Measurements from ENCODE around the gene MCFD2. TPM values are rescaled to one million over a fixed set of nuclear protein-coding genes. Genes with fewer than 3 reads are reported as not detected.

MCFD2 gene
- total RNA-seq, 1 donor = 31.3 TPM

DNA sequence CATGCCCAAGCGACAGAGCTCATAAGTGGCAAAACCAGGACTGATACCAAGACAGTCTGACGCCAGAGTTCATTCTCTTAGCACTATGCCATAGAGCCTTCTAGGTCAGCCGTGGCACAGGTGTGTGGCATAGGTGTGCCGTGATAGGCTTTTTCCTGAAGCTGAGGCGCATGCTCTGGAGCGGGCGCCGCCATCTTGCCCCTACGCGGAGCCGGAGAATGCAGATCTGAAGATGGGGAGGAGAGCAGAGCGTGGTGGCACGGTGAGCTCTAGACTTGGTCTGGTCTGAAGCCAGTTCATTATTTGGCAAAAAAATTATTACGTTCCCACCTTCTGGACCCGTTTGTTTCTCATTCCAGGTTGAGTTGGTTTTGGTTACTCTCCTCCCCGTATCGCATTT lies 16.6 kb downstream of the MCFD2 start:
- Histone ChIP-seq H3K27me3 (ENCODE audit: insufficient read depth, low read length) (no peaks in the 10 kb centered on the region), H3K4me1 (ENCODE audit: insufficient read depth, low read length) (no peaks in the 10 kb centered on the region), H3K4me3 (ENCODE audit: low read length) (no peak overlapping the region), H3K9me3 (ENCODE audit: low read depth, low read length) (no peaks in the 10 kb centered on the region)

DNA sequence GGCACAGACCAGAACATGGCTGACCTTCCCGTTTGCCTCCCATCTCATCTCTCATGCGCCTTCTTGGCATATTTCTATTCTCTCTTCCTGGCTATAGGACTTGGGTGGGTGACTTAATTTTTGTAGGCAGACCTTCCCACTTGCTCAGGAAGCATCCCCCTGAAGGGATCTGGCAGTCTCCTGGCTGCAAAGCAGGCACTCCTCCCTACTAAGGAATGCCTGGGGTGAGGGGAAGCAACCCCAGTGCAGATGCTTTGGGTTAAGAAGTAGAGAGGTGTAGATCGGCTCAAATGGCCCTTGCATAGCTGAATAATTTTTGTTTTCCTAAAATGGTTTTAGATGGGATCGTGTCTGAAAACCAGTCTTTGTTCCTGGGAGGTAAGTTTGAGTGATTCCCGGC lies 17.6 kb downstream of the MCFD2 start:
- no peaks in the 10 kb centered on the region for H3K4me1 ChIP-seq (ENCODE audit: insufficient read depth, low read length)
- H3K27me3 ChIP-seq (ENCODE audit: insufficient read depth, low read length) = no peaks in the 10 kb centered on the region

DNA sequence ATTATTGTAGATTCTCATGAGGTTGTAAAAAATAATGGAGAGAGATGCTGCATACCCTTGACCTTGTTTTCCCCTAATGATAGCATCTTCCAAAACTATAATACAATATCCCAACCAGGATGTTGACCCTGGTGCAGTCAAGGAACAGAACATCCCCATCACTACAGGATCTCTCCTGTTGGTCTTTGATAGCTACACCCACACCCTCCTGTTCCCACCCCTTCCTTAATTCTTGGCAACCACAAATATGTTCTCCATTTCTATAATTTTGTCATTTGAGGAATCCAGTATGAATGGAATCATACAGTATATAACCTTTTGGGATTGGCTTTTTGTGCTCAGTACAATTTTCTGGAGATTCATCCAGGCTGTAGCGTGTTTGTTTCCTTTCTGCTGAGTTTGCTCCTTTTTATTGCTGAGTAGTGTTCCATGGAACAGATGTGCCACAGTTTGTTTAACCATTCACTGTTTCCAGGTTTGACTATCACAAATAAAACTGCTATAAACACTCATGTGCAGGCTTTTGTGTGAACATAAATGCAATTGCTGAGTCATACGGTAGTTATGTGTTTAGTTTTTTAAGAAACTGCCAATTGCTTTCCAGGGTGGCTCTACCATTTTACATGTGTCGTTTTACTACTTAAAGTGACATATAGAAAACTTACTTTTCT lies 22.2 kb downstream of the MCFD2 start:
- no peaks in the 10 kb centered on the region for H3K27me3 ChIP-seq (ENCODE audit: insufficient read depth, low read length)
- H3K4me3 ChIP-seq (ENCODE audit: low read length) = no peak overlapping the region
- H3K9me3 ChIP-seq (ENCODE audit: low read depth, low read length) = no peaks in the 10 kb centered on the region
- no peaks in the 10 kb centered on the region for H3K4me1 ChIP-seq (ENCODE audit: insufficient read depth, low read length)

More for the DNA sequence above, 17.6 kb downstream of the MCFD2 start:
- H3K4me3 ChIP-seq (ENCODE audit: low read length) = no peak overlapping the region
- H3K9me3 ChIP-seq (ENCODE audit: low read depth, low read length) = no peaks in the 10 kb centered on the region

DNA sequence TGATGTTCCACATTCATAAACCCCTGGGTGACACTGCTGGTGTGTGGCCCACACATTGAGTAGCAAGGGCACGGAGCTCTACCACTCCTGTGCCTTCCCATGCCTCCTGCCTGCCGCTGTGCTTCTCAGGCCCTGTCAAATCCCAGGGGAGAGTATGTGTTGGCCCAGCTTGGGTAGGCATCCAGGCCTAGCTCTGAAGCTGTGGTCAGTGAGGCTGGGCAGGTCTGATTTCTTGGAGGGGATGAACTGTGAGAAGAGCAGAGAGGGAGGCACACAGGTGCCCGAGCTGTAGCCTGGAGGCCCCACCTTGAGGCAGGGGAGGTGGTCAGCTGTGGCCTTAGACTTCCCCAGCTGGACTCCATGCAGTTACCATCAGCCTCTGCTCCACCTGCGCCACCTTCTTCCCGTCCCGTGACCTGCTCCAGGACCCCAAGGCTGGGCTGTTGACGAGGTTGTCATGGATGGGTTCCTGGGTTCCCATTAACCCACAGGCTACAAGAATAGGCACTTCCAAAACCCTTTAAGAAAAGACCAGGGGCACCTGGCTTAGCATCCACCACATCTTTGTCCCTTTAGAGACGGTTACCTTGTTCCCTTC lies 23.6 kb downstream of the MCFD2 start:
- no peak overlapping the region for H3K4me3 ChIP-seq (ENCODE audit: low read length)
- H3K4me1 ChIP-seq (ENCODE audit: insufficient read depth, low read length) = no peaks in the 10 kb centered on the region
- H3K27me3 ChIP-seq (ENCODE audit: insufficient read depth, low read length) = no peaks in the 10 kb centered on the region
- H3K9me3 ChIP-seq (ENCODE audit: low read depth, low read length) = no peaks in the 10 kb centered on the region

DNA sequence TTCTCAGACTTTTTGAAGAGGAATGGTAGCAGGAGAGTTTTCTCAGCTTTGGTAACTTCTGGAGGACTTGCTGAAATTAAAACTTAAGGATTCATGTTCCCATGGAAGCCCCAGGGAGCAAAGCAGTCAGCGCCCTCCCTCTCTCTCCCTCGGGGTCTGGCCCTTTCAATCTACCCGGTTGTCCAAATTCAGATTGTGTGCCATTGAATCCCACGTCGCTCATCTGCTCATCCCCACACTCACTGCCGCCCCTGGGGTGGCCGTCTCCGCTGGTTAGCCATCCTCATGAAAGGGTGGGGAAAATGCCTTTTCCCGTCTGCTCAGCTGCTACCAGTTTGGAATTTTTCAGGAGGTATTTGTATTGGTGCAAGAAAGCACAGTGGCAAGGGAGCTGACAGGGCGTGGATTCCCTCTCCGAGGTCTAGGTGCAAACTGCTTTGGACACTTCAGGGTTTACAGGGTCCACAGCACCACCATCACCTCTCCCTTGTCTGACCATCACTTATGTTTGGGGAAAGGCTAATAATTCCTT lies 27.1 kb downstream of the MCFD2 start:
- no peak overlapping the region for H3K4me3 ChIP-seq (ENCODE audit: low read length)
- no peaks in the 10 kb centered on the region for H3K4me1 ChIP-seq (ENCODE audit: insufficient read depth, low read length)
- H3K9me3 ChIP-seq (ENCODE audit: low read depth, low read length) = no peaks in the 10 kb centered on the region
- no peaks in the 10 kb centered on the region for H3K27me3 ChIP-seq (ENCODE audit: insufficient read depth, low read length)

DNA sequence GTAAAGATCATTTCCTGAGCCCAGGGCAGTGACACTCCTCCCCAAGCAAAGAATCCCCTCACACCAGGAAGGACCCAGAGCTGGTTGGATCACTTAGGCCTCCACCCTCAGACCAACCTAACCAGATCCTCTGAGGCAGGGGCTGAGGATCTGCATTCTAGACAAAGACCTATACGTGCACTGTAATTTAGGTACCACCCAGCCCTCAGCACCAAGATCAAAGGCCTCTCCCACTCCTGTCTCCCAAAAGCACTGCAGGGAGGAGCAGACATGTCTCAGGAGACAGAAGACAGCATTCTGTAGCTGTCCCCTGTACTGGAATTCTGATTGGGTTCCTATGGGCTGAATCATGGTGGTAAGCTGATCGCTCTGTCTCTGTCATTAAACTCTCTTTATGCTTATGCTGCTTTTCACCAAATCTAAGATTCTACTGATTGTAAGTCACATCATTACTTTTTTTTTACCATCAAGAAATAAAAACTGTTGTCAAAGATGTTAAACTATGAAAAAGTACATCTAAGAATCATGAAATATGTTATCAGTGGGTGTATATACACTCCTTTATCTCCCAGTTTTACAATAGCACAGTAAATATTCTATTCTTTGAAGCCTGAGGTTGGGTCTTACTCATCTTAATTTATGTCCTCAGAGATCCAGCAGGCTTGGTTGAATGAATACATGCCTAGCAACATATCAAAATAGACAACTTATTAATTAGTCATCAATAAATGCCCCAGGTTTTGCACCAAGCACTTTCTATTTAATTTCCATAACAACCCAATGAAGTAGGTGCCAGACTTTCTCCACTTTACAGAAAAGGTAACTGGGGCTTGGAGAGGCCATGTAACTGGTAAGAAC lies 28.3 kb downstream of the MCFD2 start:
- no peaks in the 10 kb centered on the region for H3K4me1 ChIP-seq (ENCODE audit: insufficient read depth, low read length)
- H3K4me3 ChIP-seq (ENCODE audit: low read length) = no peak overlapping the region
- no peaks in the 10 kb centered on the region for H3K9me3 ChIP-seq (ENCODE audit: low read depth, low read length)
- H3K27me3 ChIP-seq (ENCODE audit: insufficient read depth, low read length) = no peaks in the 10 kb centered on the region

DNA sequence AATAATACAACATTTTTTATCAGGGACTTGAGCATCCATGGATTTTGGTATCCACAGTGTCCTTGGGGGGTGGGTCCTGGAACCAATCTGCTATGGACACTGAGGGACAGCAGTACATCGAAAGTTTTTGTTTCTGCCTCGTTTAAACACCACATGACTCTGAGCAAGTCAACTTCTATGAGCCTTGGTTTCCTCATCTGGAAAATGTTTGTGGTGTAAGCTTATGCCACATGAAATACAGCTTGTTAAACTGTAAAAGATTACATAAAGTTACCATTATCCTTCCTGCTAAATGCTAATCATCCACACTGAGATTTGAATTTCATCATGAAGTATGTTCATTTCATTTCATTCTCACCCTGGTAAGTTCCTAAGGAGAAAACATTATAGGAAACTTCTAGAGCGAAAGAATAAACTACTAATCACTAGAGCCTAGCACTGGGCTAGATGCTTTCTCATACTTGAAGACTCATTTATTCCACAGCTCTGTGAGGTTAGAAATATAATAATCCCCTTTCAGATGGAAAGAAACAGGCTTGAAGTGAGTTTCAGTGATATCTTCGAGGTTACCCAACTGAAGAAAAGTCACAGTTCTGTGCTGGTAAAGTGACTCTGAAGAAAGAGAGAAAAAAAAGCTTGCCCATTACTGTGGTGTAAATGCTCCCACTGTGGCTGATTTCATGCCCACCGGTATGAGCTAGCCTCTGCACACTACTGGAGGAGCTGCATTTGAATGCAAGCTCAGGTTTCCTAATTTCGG lies 29.2 kb downstream of the MCFD2 start:
- Histone ChIP-seq H3K4me1 (ENCODE audit: insufficient read depth, low read length) (no peaks in the 10 kb centered on the region), H3K27me3 (ENCODE audit: insufficient read depth, low read length) (no peaks in the 10 kb centered on the region), H3K4me3 (ENCODE audit: low read length) (no peak overlapping the region), H3K9me3 (ENCODE audit: low read depth, low read length) (no peaks in the 10 kb centered on the region)

DNA sequence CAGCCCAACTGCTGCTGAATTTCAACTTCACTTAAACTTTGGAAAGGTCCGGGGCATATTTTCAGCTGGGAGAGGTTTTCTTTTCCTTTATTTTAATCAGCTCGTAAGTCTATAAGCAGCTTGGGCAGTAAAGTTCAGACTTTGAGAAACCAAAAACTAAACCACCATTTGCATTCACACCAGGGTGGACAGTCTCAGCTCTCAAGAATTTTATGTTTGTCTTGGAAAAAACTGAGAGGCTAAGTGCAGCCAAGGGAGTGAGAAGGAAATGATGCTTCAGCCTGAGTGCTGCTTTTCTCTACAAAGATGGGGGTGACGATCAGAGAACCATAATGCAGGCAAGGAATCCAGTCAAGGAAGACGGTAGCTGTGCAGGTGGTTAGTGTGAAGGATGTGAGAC lies 30.2 kb downstream of the MCFD2 start:
- no peak overlapping the region for H3K4me3 ChIP-seq (ENCODE audit: low read length)
- no peaks in the 10 kb centered on the region for H3K9me3 ChIP-seq (ENCODE audit: low read depth, low read length)
- no peaks in the 10 kb centered on the region for H3K4me1 ChIP-seq (ENCODE audit: insufficient read depth, low read length)
- H3K27me3 ChIP-seq (ENCODE audit: insufficient read depth, low read length) = no peaks in the 10 kb centered on the region

DNA sequence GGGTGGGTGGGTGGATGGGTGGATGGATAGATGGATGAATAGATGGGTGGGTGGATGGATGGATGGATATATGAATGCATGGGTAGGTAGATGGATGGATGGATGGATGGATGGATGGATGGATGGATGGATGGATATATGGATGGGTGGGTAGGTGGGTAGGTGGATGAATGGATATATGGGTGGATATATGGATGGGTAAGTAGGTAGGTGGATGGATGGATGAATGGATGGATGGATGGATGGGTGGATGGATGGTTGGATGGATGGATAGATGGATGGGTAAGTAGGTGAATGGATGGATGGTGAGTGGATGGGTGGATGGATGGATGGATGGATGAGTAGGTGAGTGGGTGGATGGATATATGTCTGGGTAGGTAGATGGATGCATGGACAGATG lies 36.1 kb downstream of the MCFD2 start:
- Histone ChIP-seq H3K4me3 (ENCODE audit: low read length) (no peak overlapping the region), H3K27me3 (ENCODE audit: insufficient read depth, low read length) (no peaks in the 10 kb centered on the region), H3K9me3 (ENCODE audit: low read depth, low read length) (no peaks in the 10 kb centered on the region), H3K4me1 (ENCODE audit: insufficient read depth, low read length) (no peaks in the 10 kb centered on the region)

DNA sequence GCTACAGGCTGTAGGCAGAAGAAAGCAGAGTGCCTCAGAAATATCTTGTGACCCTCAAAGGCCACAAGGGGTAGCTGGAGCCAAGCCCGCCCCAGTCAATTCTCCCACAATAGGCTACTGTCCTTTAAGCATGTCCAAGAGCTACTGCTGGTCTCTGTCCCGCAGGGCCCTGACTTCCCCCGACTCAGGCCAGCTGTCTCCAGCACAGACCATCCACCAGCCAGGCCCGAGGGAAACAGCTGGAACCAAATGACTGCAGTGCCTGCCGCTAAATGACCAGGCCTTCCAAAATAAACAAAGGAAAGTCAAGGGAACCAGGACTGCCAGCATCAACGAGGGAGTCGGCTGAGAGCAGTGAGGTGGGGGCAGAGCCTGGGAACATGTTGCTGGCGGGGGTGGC lies 36.7 kb downstream of the MCFD2 start:
- no peaks in the 10 kb centered on the region for H3K27me3 ChIP-seq (ENCODE audit: insufficient read depth, low read length)
- no peaks in the 10 kb centered on the region for H3K4me1 ChIP-seq (ENCODE audit: insufficient read depth, low read length)
- no peaks in the 10 kb centered on the region for H3K9me3 ChIP-seq (ENCODE audit: low read depth, low read length)
- H3K4me3 ChIP-seq (ENCODE audit: low read length) = no peak overlapping the region

DNA sequence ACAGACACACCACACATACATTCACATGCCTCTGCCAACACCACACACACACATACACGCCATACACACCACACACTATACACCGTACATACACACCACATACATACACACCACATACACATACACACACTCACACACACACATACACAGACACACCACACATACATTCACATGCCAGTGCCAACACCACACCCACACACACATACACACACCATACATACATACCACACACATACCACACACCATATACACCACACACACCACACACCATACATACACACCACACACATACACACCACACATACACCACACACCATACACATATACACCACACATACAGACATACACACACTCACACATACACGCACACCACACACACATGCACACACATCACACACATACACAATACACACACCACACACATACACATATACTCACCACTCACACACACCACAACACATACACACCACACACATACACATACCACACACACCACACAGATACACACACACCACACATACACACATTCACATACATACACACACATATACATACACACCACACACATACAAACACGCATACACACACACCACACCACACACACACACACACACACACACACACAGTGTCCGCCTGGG lies 37.2 kb downstream of the MCFD2 start:
- no peak overlapping the region for H3K4me3 ChIP-seq (ENCODE audit: low read length)
- no peaks in the 10 kb centered on the region for H3K27me3 ChIP-seq (ENCODE audit: insufficient read depth, low read length)

DNA sequence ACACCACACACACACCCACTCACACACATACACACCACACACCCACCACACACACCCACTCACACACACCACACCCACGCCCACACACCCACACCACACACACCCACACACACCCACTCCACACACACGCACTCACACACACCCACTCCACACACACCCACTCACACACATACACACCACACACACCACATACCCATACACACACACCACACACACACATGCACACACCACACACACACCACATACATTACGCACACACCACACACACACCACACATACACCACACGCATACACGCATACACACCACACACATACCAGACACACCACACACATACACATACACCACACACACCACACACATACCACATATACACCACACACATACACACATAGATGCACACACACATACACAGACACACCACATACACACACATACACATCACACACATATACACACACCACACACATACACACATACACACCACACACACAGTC lies 37.9 kb downstream of the MCFD2 start:
- Histone ChIP-seq H3K4me3 (ENCODE audit: low read length) (no peak overlapping the region), H3K27me3 (ENCODE audit: insufficient read depth, low read length) (no peaks in the 10 kb centered on the region), H3K4me1 (ENCODE audit: insufficient read depth, low read length) (no peaks in the 10 kb centered on the region), H3K9me3 (ENCODE audit: low read depth, low read length) (no peaks in the 10 kb centered on the region)

More for the DNA sequence above, 37.2 kb downstream of the MCFD2 start:
- H3K9me3 ChIP-seq (ENCODE audit: low read depth, low read length) = no peaks in the 10 kb centered on the region
- no peaks in the 10 kb centered on the region for H3K4me1 ChIP-seq (ENCODE audit: insufficient read depth, low read length)

DNA sequence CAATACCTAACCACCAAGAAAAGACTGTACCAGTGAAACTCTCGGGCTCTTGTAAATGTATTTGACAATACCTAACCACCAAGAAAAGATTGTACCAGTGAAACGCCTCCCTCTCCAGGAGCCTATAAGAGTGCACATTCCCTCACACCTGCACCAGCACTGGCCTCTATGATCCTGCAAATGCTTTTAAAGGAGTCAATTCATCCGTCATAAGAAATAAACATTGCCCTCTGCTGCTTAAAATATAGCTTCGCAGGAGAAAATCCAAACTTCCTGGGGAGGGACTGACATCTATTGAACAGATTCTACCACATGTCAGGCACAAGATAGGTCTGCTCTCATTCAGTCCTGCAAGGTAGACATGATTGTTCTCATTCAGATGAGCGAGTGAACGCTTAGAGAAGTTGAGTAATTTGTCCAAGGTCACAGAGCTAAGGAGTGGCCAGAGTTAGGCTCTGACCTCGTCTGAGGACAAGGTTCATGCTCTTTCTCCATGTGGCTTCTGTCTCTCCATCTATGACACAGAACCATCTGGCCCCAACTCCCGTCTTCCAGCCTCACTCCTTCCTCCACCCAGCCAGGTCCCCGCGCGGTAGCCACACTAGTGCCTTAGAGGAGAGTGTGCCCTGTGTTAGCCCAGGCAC lies 38.7 kb downstream of the MCFD2 start:
- no peak overlapping the region for H3K4me3 ChIP-seq (ENCODE audit: low read length)
- no peaks in the 10 kb centered on the region for H3K27me3 ChIP-seq (ENCODE audit: insufficient read depth, low read length)
- H3K4me1 ChIP-seq (ENCODE audit: insufficient read depth, low read length) = no peaks in the 10 kb centered on the region
- H3K9me3 ChIP-seq (ENCODE audit: low read depth, low read length) = no peaks in the 10 kb centered on the region
